Heart left ventricle (tissue), 16 donors: ENCODE results near the gene GRM7. TPM values are rescaled to one million over a fixed set of nuclear protein-coding genes. Genes with fewer than 3 reads are reported as not detected.

ENCODE experiments used
- ATAC-seq, 4 donors: fragments of 200-7000 bp; cut with Tn5 transposase; one replicate each; pipeline ENCODE4 v1.9.1; 2020 to 2022; ENCODE audit warnings: moderate library complexity in 4 of 4, mild to moderate bottlenecking in 3 of 4, moderate number of reproducible peaks in 1 of 4
- DNase-seq, 5 donors: peaks; one replicate each; pipeline ENCODE4 v3.0.0-alpha.2; 2020
- H3K27ac ChIP-seq, 12 donors: fragments of 200-600 bp; sonication (generic) in 4 of 12; one replicate each; pipeline versions ENCODE4 v1.5.0 to v1.8.0; 2016 to 2022; ENCODE audit warnings: mild to moderate bottlenecking in 2 of 12
- H3K27me3 ChIP-seq, 9 donors: fragments of 200-600 bp; sonication (generic) in 2 of 9; one replicate each; pipeline versions ENCODE4 v1.5.1 to v1.8.0; 2016 to 2022; ENCODE audit warnings: mild to moderate bottlenecking in 3 of 9
- H3K36me3 ChIP-seq, 9 donors: fragments of 200-600 bp; sonication (generic) in 2 of 9; one replicate each; pipeline versions ENCODE4 v1.5.0 to v1.8.0; 2018 to 2022; ENCODE audit warnings: mild to moderate bottlenecking in 2 of 9
- H3K4me1 ChIP-seq, 12 donors: fragments of 200-600 bp; sonication (generic) in 4 of 12; one replicate each; pipeline versions ENCODE4 v1.5.0 to v1.8.0; 2016 to 2022; ENCODE audit warnings: mild to moderate bottlenecking in 3 of 12
- H3K4me3 ChIP-seq, 12 donors: fragments of 200-600 bp; sonication (generic) in 4 of 12; one replicate each; pipeline versions ENCODE4 v1.5.0 to v1.8.0; 2017 to 2022; ENCODE audit warnings: mild to moderate bottlenecking in 9 of 12, moderate library complexity in 4 of 12
- H3K9me3 ChIP-seq, 12 donors: fragments of 200-600 bp; sonication (generic) in 4 of 12; one replicate each; pipeline versions ENCODE4 v1.5.0 to v1.8.0; 2016 to 2022; ENCODE audit warnings: mild to moderate bottlenecking in 1 of 12
- POLR2A ChIP-seq, 2 donors: fragments of 450-650 bp; IDR thresholded peaks; one replicate each; pipeline ENCODE4 v1.6.1; 2017; ENCODE audit warnings: antibody characterized with exemption in 2 of 2, mild to moderate bottlenecking in 2 of 2, moderate library complexity in 2 of 2
- WGBS, 4 donors: extraction: QIAGEN DNeasy Blood & Tissue Kit in 2 of 4; methylation state at CpG; one replicate each; pipeline versions ENCODE4 v1.1.5 to v1.1.7; 2013 to 2018; 5-methylcytosine and 5-hydroxymethylcytosine counted together
- intact Hi-C, 10 donors: fragments of 100-400 bp; cut with DNase I; formaldehyde crosslinking; loops; one replicate each; pipeline versions ENCODE4 v1.11.1 to v1.14.2; 2022
- polyA plus RNA-seq, 2 donors: library from polyadenylated mRNA; stranded (reverse); fragments of 200-250 nt; gene quantifications; one replicate each; pipeline ENCODE4 v1.2.3, GENCODE V29; 2013
- total RNA-seq, 9 donors: library from RNA; depleted of rRNA in 2 of 9; stranded (reverse); fragments of >200 nt in 2 of 9; fragmentation: NEBNext Ultra II Directional in 3 of 9; extraction: Animal tissue kit (Norgen Biotek cat#: 25700) in 3 of 9; gene quantifications; one replicate each; pipeline versions ENCODE4 v1.1.0 to v1.2.4, GENCODE V29; 2016 to 2023
- TF ChIP-seq, protein P1 (sequence below), 12 donors: fragments of 200-600 bp; sonication (generic) in 4 of 12; IDR thresholded peaks; one replicate each; pipeline versions ENCODE4 v1.5.0 to v1.8.0; 2018 to 2022; ENCODE audit warnings: antibody characterized with exemption in 12 of 12, mild to moderate bottlenecking in 5 of 12
- donor health status: ischemic (EF 13 %, LVEDD 7.1; RV severe dilation, severe dysfunction).
- donor health status: healthy with polysubstance abuse.
- donor health status: DM: no; HTN: yes; CAD: no.
- donor health status: DM: no; HTN: no; CAD: no.
- donor health status: ischemic (EF 25% LVEDD 6.9; RV normal size, moderate dysfunction).
- donor health status: ischemic (EF 25% LVEDD 5.7; RV mildly dilated, moderate dysfunction).
- donor health status: healthy.
- donor health status: DM: yes; HTN: yes; CAD: no.
- donor health status: ischemic (EF 35%, LVEDD 5.7; RV mildly dilated, moderate dysfunction).
- donor health status: nonischemic (EF 11% LVEDD 7.7; RV severe dilation, severe dysfunction).
- donor health status: DM: yes; HTN: yes; CAD: no.
- donor health status: PGD.
- donor health status: ischemic (EF 29% LVEDD 5.4; RV normal size, mild dysfunction).
- donor health status: nonischemic (EF 23%, LVEDD 6.1; RV moderate dilation, normal function).

Gene GRM7
- total and polyA plus RNA-seq, 11 donors = not detected

DNA sequence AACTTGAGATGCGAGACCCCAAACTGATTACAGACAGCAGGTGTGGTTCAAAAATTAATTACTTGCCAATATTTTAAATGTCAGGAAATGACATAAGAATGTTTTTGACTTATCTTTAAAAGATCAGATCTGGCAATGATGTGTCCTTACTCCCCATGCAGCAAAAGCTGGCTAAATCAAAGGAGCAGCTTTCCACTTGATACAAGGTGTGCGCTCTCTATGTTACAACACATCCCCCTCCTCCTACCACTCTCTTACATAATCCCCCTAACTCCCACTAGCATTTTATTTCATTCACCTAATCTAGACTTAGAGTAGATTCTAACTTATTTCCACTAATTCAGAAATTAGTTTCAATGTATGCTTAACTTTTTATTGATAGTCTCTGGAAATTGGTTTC is 609.0 kb downstream of the GRM7 start:
- Histone ChIP-seq H3K27me3 (no peaks in the 10 kb centered on the region), H3K36me3 (no peaks in the 10 kb centered on the region), H3K9me3 (no peaks in the 10 kb centered on the region), H3K4me1 (no peaks in the 10 kb centered on the region), H3K27ac (no peak overlapping the region), H3K4me3 (no peak overlapping the region)
- WGBS, 4 donors = 60 to 75% (median 62%) methylated on average over 2 of the region's 2 CpGs
- TF ChIP-seq, protein P1, sequence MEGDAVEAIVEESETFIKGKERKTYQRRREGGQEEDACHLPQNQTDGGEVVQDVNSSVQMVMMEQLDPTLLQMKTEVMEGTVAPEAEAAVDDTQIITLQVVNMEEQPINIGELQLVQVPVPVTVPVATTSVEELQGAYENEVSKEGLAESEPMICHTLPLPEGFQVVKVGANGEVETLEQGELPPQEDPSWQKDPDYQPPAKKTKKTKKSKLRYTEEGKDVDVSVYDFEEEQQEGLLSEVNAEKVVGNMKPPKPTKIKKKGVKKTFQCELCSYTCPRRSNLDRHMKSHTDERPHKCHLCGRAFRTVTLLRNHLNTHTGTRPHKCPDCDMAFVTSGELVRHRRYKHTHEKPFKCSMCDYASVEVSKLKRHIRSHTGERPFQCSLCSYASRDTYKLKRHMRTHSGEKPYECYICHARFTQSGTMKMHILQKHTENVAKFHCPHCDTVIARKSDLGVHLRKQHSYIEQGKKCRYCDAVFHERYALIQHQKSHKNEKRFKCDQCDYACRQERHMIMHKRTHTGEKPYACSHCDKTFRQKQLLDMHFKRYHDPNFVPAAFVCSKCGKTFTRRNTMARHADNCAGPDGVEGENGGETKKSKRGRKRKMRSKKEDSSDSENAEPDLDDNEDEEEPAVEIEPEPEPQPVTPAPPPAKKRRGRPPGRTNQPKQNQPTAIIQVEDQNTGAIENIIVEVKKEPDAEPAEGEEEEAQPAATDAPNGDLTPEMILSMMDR (IDR thresholded peaks at IDR 0.05) = no peak
- no peak for TF ChIP-seq POLR2A (IDR thresholded peaks at IDR 0.05)
- peak in 1 of 4 donors; percentile 45 for ATAC-seq
- intact Hi-C loops = no loop called here
- DNase-seq = no peak

DNA sequence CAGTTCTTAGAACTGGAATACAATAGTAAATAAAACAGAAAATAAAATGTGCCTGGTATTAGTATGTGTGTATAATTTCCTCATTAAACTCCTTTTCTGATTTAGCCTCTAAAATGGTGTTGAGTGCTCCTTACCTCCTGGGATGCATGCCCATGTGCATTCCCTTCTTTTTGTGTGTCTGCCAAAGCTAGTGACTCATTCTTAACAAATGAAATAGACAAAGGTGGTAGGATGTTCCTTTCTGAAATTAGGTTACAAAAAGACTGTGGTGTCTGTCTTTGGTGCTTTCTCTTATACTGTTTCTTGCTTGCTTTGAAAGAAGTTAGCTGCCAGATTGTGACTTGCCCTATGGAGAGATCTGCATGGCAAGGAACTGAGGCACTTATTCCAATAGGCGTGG is 623.7 kb downstream of the GRM7 start:
- ATAC-seq (no peak), DNase-seq (no peak)
- intact Hi-C loops = no loop called here
- Histone ChIP-seq H3K9me3 (peaks cover 0 to 5% (median 0%) of the 10 kb centered on the region in 12 donors), H3K27me3 (no peaks in the 10 kb centered on the region), H3K36me3 (no peaks in the 10 kb centered on the region), H3K4me1 (no peaks in the 10 kb centered on the region), H3K27ac (no peak overlapping the region), H3K4me3 (no peak overlapping the region)
- 77 to 89% (median 83%) methylated on average over 1 of the region's 1 CpG for WGBS, 4 donors
- TF ChIP-seq POLR2A (IDR thresholded peaks at IDR 0.05) = no peak
- TF ChIP-seq, protein P1 (IDR thresholded peaks at IDR 0.05) = no peak

DNA sequence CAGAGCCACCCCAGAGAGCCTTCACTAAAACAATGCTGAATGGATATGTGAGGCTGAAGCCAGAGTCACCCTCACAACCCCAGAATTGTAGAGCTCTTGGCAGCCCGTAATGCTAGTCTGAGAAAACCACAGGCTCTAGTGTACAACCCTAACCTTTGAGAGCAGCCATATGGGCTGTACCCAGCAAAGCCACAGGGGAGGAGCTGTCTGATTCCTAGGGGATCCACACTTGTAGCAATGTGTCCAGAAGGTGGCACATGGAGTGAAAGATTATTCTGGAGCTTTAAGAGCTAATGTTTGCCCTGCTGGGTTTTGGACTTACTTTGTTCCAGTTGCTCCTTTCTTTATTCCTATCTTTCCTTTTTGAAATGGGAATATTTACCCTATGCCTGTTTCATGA is 626.8 kb downstream of the GRM7 start:
- Histone ChIP-seq H3K9me3 (peaks cover 0 to 11% (median 0%) of the 10 kb centered on the region in 12 donors), H3K4me3 (no peak overlapping the region), H3K27ac (no peak overlapping the region), H3K36me3 (no peaks in the 10 kb centered on the region), H3K4me1 (no peaks in the 10 kb centered on the region), H3K27me3 (no peaks in the 10 kb centered on the region)
- WGBS, 4 donors = 0 to 50% (median 23%) methylated on average over 1 of the region's 1 CpG
- intact Hi-C loops = no loop called here
- TF ChIP-seq, protein P1 (IDR thresholded peaks at IDR 0.05) = no peak
- no peak for TF ChIP-seq POLR2A (IDR thresholded peaks at IDR 0.05)
- ATAC-seq (no peak), DNase-seq (no peak)

DNA sequence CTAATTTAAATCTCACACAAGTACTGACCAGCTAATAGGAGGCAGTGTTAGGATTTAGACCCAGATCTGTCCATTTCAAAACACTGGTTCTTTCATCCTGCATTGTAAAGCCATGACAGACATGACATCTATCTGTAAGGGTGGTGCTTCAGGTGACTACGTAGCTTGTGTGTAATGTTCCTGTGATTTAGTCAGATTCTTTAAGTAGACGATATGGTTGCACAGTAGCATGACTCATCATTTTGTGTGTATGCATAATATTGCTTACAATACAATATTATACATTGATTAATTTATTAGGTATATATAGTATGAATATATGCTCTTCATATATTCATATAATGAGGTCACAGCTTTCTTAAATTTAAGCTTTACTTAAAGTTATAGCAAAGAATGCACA is 628.5 kb downstream of the GRM7 start:
- DNase-seq (no peak), ATAC-seq (no peak)
- no peaks in the 10 kb centered on the region for H3K27me3 ChIP-seq
- WGBS, 4 donors = 79 to 90% (median 83%) methylated on average over 2 of the region's 2 CpGs
- H3K4me1 ChIP-seq = no peaks in the 10 kb centered on the region
- no peak overlapping the region for H3K27ac ChIP-seq
- H3K4me3 ChIP-seq = no peak overlapping the region
- TF ChIP-seq, protein P1 (IDR thresholded peaks at IDR 0.05) = no peak
- no peak for TF ChIP-seq POLR2A (IDR thresholded peaks at IDR 0.05)
- H3K9me3 ChIP-seq = peaks cover 0 to 22% (median 2%) of the 10 kb centered on the region in 12 donors
- no peaks in the 10 kb centered on the region for H3K36me3 ChIP-seq
- intact Hi-C loops = no loop called here
